K562 (cell line): ENCODE data around the gene FLOT2. TPM values are rescaled to one million over a fixed set of nuclear protein-coding genes. Genes with fewer than 3 reads are reported as not detected.

Experiments
- ATAC-seq: fragments of 200-7000 bp; cut with Tn5 transposase; 3 replicates; pipeline ENCODE4 v1.9.1; 2020; ENCODE audit warnings: moderate library complexity
- BruUV-seq: library from RNA; stranded (reverse); fragments of 400-500 nt; replicated peaks from 2 replicates; lab custom pipeline; 2021; lab: Mats Ljungman, UMichigan
- CTCF ChIA-PET: fragments of 300-600 bp; formaldehyde crosslinking; extraction: SDS; loops from one replicate; lab custom pipeline; 2021; ENCODE audit warnings: low intra/inter-chr PET ratio; lab: Yijun Ruan, JAX
- POLR2A ChIA-PET: fragments of 300-600, 350-650 bp; sonication (Branson Sonifier 250); formaldehyde crosslinking; extraction: SDS; loops from one replicate; lab custom pipeline; 2021; ENCODE audit warnings: antibody characterized with exemption, inconsistent platforms; lab: Yijun Ruan, JAX
- DNase-seq, 4 experiments: peaks; one replicate each; pipeline versions ENCODE4 v3.0.0 to v3.0.0-alpha.2; 2011 to 2018; ENCODE audit warnings: low spot score in 3 of 4, mixed read lengths in 3 of 4; ENCODE audit errors: extremely low read depth in 1 of 4
- FAIRE-seq: peaks from 2 replicates; lab custom pipeline; 2011; peaks lifted over from hg19 to GRCh38; lab: Jason Lieb, UNC
- H2AFZ ChIP-seq: 2 replicates; pipeline ENCODE4 v1.6.0; 2011; ENCODE audit warnings: low read depth, low read length, control low read depth, inconsistent platforms
- H3K27ac ChIP-seq: fragments of 200-600 bp; 3 replicates; pipeline ENCODE4 v1.8.0; 2011; ENCODE audit warnings: low read depth, mild to moderate bottlenecking, control low read depth, inconsistent platforms, low read length, moderate library complexity, mixed read lengths; ENCODE audit errors: extremely low read depth
- H3K27me3 ChIP-seq, 2 experiments: fragments of 300-600 bp in 1 of 2; 2 replicates in 1 of 2; 3 replicates in 1 of 2; pipeline versions ENCODE4 v1.6.0 to v1.8.0; 2011; ENCODE audit warnings: inconsistent platforms in 2 of 2, low read length in 2 of 2, mild to moderate bottlenecking in 1 of 2, mixed read lengths in 1 of 2, moderate library complexity in 1 of 2; ENCODE audit not compliant: control insufficient read depth in 2 of 2, insufficient read depth in 2 of 2
- H3K36me3 ChIP-seq: fragments of 300-600 bp; 3 replicates; pipeline ENCODE4 v1.8.0; 2011; ENCODE audit warnings: mild to moderate bottlenecking, low read length, inconsistent platforms; ENCODE audit not compliant: control insufficient read depth, insufficient read depth
- H3K4me1 ChIP-seq, 2 experiments: fragments of 200-600 bp in 1 of 2; replicated peaks in 1 of 2; 2 replicates in 1 of 2; 3 replicates in 1 of 2; pipeline versions ENCODE4 v1.5.1 to v1.8.0; 2011; ENCODE audit warnings: inconsistent platforms in 2 of 2, low read length in 2 of 2, mild to moderate bottlenecking in 1 of 2, mixed read lengths in 1 of 2, moderate library complexity in 1 of 2; ENCODE audit not compliant: control insufficient read depth in 2 of 2, insufficient read depth in 2 of 2
- H3K4me2 ChIP-seq: 2 replicates; pipeline ENCODE4 v1.6.1; 2011; ENCODE audit warnings: low read length, control low read depth, inconsistent platforms, mixed read lengths; ENCODE audit not compliant: insufficient read depth
- H3K4me3 ChIP-seq: fragments of 200-600 bp; sonication (generic), shearing (Covaris generic); 2 replicates; pipeline ENCODE4 v1.5.1; 2016; ENCODE audit warnings: control low read depth, inconsistent platforms
- H3K79me2 ChIP-seq: fragments of 200-600 bp; 3 replicates; pipeline ENCODE4 v1.8.0; 2011; ENCODE audit warnings: low read length, inconsistent platforms; ENCODE audit not compliant: control insufficient read depth, insufficient read depth
- H3K9ac ChIP-seq, 2 experiments: 2 replicates each; pipeline versions ENCODE4 v1.6.0 to v1.6.1; 2011; ENCODE audit warnings: low read depth in 2 of 2, low read length in 2 of 2, control low read depth in 1 of 2, inconsistent platforms in 1 of 2, mild to moderate bottlenecking in 1 of 2, mixed read lengths in 1 of 2; ENCODE audit not compliant: insufficient read depth in 1 of 2
- H3K9me1 ChIP-seq: one replicate; pipeline ENCODE4 v1.6.0; 2011; ENCODE audit warnings: inconsistent platforms, mild to moderate bottlenecking, low read length, moderate library complexity; ENCODE audit not compliant: control insufficient read depth, insufficient read depth
- H3K9me3 ChIP-seq: replicated peaks from 2 replicates; pipeline ENCODE4 v1.5.1; 2011; ENCODE audit warnings: low read depth, low read length, inconsistent platforms; ENCODE audit not compliant: control insufficient read depth, insufficient read depth
- H4K20me1 ChIP-seq: replicated peaks from 2 replicates; pipeline ENCODE4 v1.6.1; 2011; ENCODE audit warnings: low read length, inconsistent platforms, mixed read lengths; ENCODE audit not compliant: control insufficient read depth, insufficient read depth
- AFF4 ChIP-seq: sonication (generic); formaldehyde crosslinking; IDR thresholded peaks from 2 replicates; pipeline ENCODE4 v1.8.0; 2023; ENCODE audit warnings: mild to moderate bottlenecking, missing genetic modification reagents
- CC2D1A ChIP-seq: fragments of 450-650 bp; IDR thresholded peaks from 2 replicates; pipeline ENCODE4 v1.6.1; 2017; ENCODE audit warnings: mild to moderate bottlenecking
- CTBP1 ChIP-seq: fragments of 450-650 bp; IDR thresholded peaks from 2 replicates; pipeline ENCODE4 v1.6.1; 2016; ENCODE audit warnings: borderline replicate concordance
- E2F3 ChIP-seq: fragments of 250-450 bp; sonication (Bioruptor Pico); IDR thresholded peaks from 2 replicates; pipeline ENCODE4 v1.4.0; 2020; ENCODE audit warnings: mild to moderate bottlenecking
- ELF1 ChIP-seq: fragments of 200-800 bp; sonication (Bioruptor generic); IDR thresholded peaks from 2 replicates; pipeline ENCODE4 v1.6.1; 2016; ENCODE audit warnings: missing genetic modification characterization, missing compliant biosample characterization
- HNRNPH1 ChIP-seq: fragments of 200-400 bp; formaldehyde crosslinking; optimal IDR thresholded peaks from 2 replicates; pipeline ENCODE3; 2017; ENCODE audit warnings: low read depth, mild to moderate bottlenecking, low read length, moderate library complexity
- HOMEZ ChIP-seq: fragments of 250-450 bp; sonication (Bioruptor Pico); IDR thresholded peaks from 2 replicates; pipeline ENCODE4 v1.4.0; 2020; ENCODE audit warnings: mild to moderate bottlenecking, moderate library complexity
- PHTF2 ChIP-seq: fragments of 250-450 bp; sonication (Bioruptor Pico); IDR thresholded peaks from 2 replicates; pipeline ENCODE4 v1.5.0; 2021; ENCODE audit warnings: mild to moderate bottlenecking
- RBBP5 ChIP-seq: fragments of 200-600 bp; sonication (generic); IDR thresholded peaks from 2 replicates; pipeline ENCODE4 v1.6.1; 2012; ENCODE audit warnings: borderline replicate concordance, mild to moderate bottlenecking, low read length, control low read depth, inconsistent platforms; ENCODE audit not compliant: insufficient read depth, poor library complexity, severe bottlenecking
- TCF7 ChIP-seq: sonication (generic); IDR thresholded peaks from 2 replicates; pipeline ENCODE4 v1.6.1; 2016; ENCODE audit warnings: antibody characterized with exemption, borderline replicate concordance
- ZBTB7A ChIP-seq: IDR thresholded peaks from 2 replicates; pipeline ENCODE4 v1.6.1; 2011; ENCODE audit warnings: low read depth, mild to moderate bottlenecking, low read length, moderate library complexity, borderline replicate concordance; ENCODE audit not compliant: control insufficient read depth
- ZFX ChIP-seq: sonication (generic); formaldehyde crosslinking; IDR thresholded peaks from 2 replicates; pipeline ENCODE4 v1.8.0; 2022; ENCODE audit warnings: mild to moderate bottlenecking, missing genetic modification reagents, moderate library complexity
- ZNF280A ChIP-seq: fragments of 450-650 bp; IDR thresholded peaks from 2 replicates; pipeline ENCODE4 v1.6.1; 2018; ENCODE audit warnings: mild to moderate bottlenecking, low read depth; ENCODE audit not compliant: partially characterized antibody
- WGBS: fragments of 100-300 bp; shearing (Covaris generic); methylation state at CpG from one replicate; pipeline ENCODE4 v1.1.6; 2016; ENCODE audit warnings: low coverage, mixed read lengths; ENCODE audit not compliant: insufficient coverage; ENCODE audit errors: missing lambda C conversion rate; 5-methylcytosine and 5-hydroxymethylcytosine counted together
- in situ Hi-C: fragments of 300-500 bp; cut with MboI; formaldehyde crosslinking; loops from 4 replicates; pipeline ENCODE4 v1.15.0; 2018; ENCODE audit warnings: inconsistent platforms, mixed read lengths
- intact Hi-C: fragments of 100-400 bp; cut with micrococcal nuclease; formaldehyde crosslinking; loops from 2 replicates; pipeline ENCODE4 v1.14.2; 2022
- polyA plus RNA-seq, 8 experiments: library from polyadenylated mRNA; depleted of rRNA in 4 of 8; stranded (reverse) in 5 of 8; unstranded in 3 of 8; fragments of >200 nt; fragmentation: Nextera tagmentation in 2 of 8; fragmentation: Illumina TruSeq in 1 of 8; extraction: Ambion mirVana in 2 of 8; extraction: Trizol in 1 of 8; gene quantifications; 2 replicates each; pipeline versions ENCODE4 v1.2.1 to v1.2.3, GENCODE V29; 2011 to 2014; ENCODE audit warnings: inconsistent platforms in 1 of 8, missing spikeins in 1 of 8
- total RNA-seq, 7 experiments: library from RNA; depleted of rRNA in 6 of 7; stranded (reverse); fragments of >200 nt in 6 of 7; fragmentation: Illumina TruSeq in 2 of 7; extraction: Trizol in 2 of 7; gene quantifications; 2 replicates each; pipeline versions ENCODE4 v1.2.1 to v1.2.3, GENCODE V29; 2011 to 2021; ENCODE audit warnings: low replicate concordance in 1 of 7

FLOT2 gene
- total and polyA plus RNA-seq, 9 of the 15 experiments (the other 6 are each of a cell fraction or from before 2014, with no cell fraction given): 17.5 to 138 (median 41.7) TPM

- H3K9me3 ChIP-seq: peaks cover 3% of the 10 kb centered on the region
- POLR2A ChIA-PET: interaction anchor here (0.9 to 1.7 kb wide), 5 partner anchors 9 to 127 kb away, joined by 3 to 5 read pairs (median 3); partner anchors contain the start of genes FAM222B and NEK8
- no peaks in the 10 kb centered on the region for H4K20me1 ChIP-seq
- no peaks in the 10 kb centered on the region for H3K9me1 ChIP-seq
- in situ Hi-C loops: no loop called here
- H3K27ac ChIP-seq: peak within 1 kb of the TSS; percentile 71
- peaks cover 42% of the 10 kb centered on the region for H3K79me2 ChIP-seq
- H3K4me2 ChIP-seq: peak within 1 kb of the TSS; percentile 92
- BruUV-seq: TSS peak; percentile 74
- intact Hi-C loops: no loop called here
- DNase-seq (peak; percentile 88 to 96 (median 90)), FAIRE-seq (peak; percentile 98), ATAC-seq (peak; percentile 99)
- H2AFZ ChIP-seq: peak within 1 kb of the TSS; percentile 93
- H3K27me3 ChIP-seq: no peaks in the 10 kb centered on the region
- WGBS: 1% methylated on average over 42 of the region's 42 CpGs
- CTCF ChIA-PET: interaction anchor here (0.6 kb wide), 1 partner anchor 1768 kb away, joined by 3 read pairs; no protein-coding TSS in a partner anchor
- H3K4me1 ChIP-seq: peaks cover 10 to 14% of the 10 kb centered on the region in 2 experiments; a peak in 4 of 5 replicates
- peak within 1 kb of the TSS; percentile 77 to 93 for H3K9ac ChIP-seq
- H3K4me3 ChIP-seq: peak within 1 kb of the TSS; percentile 62
- H3K36me3 ChIP-seq: peaks cover 29% of the 10 kb centered on the region
- TF ChIP-seq AFF4 (CRISPR knock-in tag) (peak; percentile 53; the same call in 1 of the 2 replicates), CC2D1A (peak; percentile 11; the same call in 1 of the 2 replicates), ELF1 (tag) (peak; percentile 55), CTBP1 (peak; percentile 68), ZBTB7A (peak; percentile 44; the same call in 1 of the 2 replicates), ZNF280A (no peak), HNRNPH1 (no peak), TCF7 (peak; percentile 81), ZFX (CRISPR knock-in tag) (peak; percentile 83), E2F3 (CRISPR knock-in tag) (0 out of 2 replicates have a peak, but pooled peaks have one; percentile 12), RBBP5 (peak; percentile 98), PHTF2 (CRISPR knock-in tag) (no peak), HOMEZ (CRISPR knock-in tag) (no peak)
Observed at GRCh38 chr17:28854457-28855335, 42.8 kb downstream of the FLOT2 start, which contains the start of gene ERAL1. Gene ERAL1 (plus strand): TSS chr17:28855016. CDS start chr17:28855035, 19 bp downstream.
